ENCODE results near the gene CD151.

CD151 gene

DNA sequence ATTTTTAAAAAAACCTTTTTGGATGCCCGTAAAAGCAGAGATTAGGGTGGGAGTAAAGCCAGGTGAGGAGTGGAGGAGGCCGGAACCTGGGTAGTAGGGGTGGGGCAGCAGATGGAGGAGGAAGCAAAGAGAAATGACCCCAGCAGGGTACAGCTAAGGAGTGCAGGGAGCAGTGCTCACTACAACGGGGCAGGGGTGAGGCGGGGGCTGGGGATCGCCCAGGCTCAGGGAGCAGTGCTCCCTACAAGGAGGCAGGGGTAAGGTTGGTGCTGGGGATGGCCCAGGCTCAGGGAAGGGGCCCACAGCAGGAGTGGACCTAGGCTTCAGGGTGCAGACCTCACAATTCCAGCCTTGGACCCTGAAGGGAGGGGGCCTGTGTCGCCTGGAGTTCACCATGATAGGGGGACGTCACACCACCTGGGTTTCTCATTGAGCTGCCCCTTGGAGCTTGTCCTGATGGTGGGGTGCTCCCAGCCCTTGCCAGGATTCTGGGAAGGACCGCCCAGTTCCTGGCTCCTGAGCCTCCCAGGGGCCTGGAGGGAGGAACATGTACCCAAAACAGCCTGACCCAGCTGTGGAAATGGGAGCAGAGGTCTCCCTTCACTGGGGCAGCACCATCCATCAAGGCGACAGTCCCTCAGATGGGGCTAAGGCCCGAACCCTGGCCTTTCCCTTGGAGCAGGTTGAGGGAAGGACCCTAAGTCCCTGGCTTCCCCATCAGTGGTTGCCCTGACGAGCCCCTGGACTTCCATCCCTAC, 16.9 kb upstream of the CD151 start:
- peak; percentile 25 for DNase-seq (ENCODE audit: low spot score)

DNA sequence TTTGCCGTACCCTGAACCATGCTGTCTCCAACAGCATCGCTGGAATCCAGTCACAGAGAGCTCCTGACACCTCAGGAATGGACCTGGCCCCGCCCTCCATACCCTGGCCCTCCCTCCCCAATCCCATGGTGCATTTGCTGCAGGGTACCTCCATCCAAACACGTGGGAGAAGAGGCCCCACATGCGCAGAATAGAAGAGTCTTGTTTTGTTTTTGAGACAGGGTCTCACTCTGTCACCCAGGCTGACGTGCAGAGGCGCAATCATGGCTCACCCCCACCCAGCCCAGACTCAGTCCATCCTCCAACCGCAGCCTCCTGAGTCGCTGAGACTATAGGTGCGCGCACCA, 16.3 kb upstream of the CD151 start:
- DNase-seq (ENCODE audit: low spot score), result no peak

DNA sequence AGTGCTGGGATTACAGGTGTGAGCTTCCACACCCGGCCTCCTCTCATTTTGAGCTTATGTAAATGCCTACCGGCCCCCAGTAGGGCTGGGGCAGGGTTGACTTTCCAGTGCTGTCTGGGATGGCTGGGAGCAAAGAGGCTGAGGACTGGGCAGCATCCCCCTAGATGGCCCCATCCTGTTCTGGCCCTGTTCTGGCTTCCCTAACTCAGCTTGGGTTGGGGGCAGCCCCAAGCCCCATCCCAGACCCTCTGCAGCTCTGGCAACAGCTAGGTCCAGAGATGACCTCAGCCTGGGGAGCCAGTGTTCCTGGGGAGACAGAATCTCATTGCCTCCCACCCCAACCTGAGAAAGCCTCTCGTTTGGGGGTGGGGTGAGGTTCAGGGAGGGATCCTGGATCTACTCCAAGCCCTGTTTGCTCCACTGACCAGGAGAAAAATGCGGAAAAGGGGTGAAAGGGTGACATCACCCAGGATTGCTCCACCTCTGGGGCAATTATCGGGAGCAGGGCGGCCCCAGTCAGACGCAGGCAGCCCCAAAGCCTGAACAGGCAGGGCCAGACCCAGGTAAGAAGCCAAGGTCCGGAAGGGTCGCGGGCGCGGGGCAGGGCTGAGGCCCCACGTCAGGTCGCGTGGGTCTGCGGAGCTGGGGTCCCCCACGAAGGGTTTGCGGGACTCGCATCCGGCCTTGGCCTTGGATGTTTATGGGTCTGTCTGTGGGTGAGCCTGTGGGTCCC, 14.2 kb upstream of the CD151 start, which contains the start of gene PNPLA2:
PNPLA2 (plus strand) TSS at position 519 of the 733 bp plus-strand sequence. CDS start 805 bp downstream, outside the sequence.
- DNase-seq (ENCODE audit: low spot score), result no peak

DNA sequence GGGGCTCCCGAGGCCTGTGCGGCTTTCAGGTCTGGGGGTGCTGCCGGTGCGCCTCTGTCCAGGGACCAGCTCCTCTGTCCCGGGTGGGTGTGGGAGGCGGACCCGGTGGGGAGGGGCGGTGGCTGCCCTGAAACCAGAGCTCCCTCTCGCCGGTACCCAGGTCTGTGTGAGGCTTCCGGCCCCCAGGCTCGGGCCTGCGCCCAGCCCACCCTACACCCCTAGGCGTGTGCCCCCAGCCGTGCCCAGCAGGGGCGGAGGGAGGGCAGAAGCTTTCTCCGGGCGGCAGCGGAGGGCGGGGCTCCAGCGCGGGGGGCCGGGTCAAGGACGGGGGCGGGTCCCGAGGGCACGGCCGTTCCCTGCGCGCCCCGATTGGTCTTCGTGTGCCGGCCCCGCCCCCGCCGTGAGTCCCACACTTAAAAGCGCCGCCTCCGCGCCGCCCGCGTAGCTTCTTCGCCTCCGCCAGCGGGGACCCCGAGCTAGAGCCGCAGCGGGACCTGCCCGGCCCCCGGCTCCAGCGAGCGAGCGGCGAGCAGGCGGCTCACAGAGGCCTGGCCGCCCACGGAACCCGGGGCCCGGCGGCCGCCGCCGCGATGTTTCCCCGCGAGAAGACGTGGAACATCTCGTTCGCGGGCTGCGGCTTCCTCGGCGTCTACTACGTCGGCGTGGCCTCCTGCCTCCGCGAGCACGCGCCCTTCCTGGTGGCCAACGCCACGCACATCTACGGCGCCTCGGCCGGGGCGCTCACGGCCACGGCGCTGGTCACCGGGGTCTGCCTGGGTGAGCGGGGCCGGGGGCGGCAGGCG, 13.4 kb upstream of the CD151 start:
- DNase-seq (ENCODE audit: low spot score), result peak; percentile 91

DNA sequence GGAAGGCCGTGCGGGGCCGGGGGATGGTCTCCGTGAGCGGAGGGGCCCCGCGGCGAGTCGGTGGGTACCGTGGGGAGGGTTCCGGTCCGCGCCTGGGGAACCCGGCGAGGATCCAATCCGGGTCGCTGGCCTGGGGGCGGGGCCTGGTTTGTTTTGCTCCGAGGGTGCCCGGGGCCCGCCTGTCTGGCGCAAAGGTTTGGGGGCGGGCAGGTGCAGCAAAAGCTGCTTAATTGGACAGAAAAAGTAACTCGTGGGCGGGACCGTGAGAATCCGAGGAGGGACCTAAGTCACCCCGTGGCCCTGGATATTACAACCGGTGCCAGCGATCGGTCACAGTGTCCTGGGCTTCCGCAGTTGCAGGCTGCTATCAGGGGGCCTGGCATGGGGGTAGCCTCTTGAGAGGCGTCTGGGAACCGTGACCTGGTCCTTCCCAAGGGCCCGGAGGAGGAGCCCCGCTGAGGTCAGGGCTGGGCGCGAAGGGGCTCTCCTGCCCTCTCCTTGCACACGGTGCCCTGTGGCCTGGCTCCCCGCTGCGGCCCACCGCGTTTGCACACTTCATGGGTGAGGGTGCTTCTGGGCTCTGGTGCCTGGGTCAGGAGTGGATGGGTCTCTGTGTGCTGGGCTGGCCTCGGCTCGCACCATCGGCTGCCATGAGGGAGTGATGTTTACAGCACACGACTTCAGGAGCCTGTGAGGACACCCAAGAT, 12.7 kb upstream of the CD151 start:
- peak; percentile 96 for DNase-seq (ENCODE audit: low spot score)

DNA sequence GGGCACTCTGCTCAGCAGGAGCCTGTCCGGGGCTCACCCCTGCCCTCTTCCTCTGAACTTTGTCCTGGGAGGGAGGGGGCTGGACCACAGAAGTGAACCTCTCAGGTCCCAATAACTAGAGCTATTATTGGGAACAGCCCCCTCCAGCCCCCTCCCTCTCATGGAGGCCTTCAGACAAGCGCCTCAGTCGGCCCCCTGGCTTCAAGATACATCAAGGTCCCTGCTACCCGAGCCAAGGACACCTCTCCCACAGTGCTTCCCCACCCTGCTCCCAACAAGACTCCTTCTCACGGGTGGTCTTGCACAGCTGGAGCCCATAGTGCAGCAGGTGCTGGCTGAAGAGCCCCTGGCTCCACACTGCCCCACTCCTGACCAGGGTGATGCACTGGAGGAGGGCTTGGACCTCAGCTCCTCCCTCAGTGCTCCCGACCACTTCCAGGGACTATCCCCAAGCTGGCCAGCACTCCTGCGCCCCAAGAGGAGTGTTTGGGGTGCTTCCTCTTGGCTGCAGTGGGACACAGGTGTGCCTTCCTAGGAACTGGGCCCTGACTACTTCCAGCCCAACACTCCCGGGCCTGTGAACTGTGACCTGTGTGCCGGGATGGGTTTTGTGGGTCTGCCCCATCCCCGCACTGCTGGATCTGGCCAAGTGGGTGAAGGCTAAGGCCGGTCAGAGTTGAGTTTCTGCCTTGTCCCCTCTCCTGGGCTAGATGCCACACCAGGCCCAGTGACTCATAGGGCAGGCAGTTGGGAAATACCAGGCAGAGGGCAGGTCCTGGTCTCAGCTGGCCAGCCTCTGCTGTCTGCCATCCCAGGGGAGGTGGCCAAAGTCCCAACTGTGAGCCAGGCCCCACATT, 11.9 kb upstream of the CD151 start:
- DNase-seq (ENCODE audit: low spot score), result no peak

DNA sequence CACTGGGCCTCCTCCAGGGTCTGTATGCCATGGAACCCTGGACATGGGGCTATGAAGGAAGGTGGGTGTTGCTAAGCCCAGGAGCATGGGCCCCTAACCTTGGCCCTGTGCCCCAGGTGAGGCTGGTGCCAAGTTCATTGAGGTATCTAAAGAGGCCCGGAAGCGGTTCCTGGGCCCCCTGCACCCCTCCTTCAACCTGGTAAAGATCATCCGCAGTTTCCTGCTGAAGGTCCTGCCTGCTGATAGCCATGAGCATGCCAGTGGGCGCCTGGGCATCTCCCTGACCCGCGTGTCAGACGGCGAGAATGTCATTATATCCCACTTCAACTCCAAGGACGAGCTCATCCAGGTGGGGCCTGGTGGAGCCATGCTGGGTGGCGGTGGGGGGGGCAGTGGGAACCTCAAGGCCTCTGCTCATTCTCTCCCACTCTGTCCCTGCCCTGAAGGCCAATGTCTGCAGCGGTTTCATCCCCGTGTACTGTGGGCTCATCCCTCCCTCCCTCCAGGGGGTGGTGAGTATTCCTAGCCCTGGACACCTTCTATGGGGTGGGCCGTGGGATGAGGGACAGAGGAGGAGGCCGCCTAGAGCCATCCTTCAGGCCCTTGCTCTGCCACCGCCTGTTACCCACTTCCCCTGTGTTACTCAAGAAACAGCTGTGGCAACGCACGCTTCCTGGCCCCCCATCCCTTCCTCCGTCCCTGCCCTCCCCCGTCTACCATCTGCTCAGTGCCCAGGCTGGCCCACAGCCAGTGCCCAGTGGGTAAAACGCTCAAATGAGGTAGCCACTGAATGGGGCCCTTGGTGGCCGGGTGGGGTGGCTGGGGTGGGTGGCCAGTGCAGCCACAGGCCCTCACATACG, 11.0 kb upstream of the CD151 start:
- no peak for DNase-seq (ENCODE audit: low spot score)

DNA sequence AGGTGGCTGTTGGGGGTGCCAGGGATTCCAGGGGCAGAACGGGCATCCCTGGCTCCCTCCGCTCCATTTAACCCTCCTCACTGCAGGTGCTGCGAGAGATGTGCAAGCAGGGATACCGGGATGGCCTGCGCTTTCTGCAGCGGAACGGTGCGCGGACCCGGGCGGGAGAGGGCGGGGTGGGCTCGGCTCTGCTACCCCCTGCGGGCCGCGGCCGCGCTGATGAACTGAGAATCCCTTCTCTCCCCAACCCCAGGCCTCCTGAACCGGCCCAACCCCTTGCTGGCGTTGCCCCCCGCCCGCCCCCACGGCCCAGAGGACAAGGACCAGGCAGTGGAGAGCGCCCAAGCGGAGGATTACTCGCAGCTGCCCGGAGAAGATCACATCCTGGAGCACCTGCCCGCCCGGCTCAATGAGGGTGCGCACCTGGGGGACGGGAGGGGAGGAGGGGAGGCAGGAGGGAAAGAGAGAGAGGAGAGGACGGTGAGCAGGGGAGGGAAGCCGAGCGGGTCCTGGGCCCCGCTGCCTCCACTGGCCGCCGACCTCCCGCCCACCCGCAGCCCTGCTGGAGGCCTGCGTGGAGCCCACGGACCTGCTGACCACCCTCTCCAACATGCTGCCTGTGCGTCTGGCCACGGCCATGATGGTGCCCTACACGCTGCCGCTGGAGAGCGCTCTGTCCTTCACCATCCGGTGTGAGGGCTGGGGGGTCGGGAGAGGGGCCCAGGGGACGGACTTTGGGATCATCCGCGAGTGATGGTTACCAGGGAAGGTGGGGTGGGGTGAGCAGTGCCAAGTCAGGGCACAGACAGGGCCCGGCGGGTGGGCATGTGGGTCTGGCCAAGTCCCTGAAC, 9.1 kb upstream of the CD151 start:
- DNase-seq (ENCODE audit: low spot score), result no peak

DNA sequence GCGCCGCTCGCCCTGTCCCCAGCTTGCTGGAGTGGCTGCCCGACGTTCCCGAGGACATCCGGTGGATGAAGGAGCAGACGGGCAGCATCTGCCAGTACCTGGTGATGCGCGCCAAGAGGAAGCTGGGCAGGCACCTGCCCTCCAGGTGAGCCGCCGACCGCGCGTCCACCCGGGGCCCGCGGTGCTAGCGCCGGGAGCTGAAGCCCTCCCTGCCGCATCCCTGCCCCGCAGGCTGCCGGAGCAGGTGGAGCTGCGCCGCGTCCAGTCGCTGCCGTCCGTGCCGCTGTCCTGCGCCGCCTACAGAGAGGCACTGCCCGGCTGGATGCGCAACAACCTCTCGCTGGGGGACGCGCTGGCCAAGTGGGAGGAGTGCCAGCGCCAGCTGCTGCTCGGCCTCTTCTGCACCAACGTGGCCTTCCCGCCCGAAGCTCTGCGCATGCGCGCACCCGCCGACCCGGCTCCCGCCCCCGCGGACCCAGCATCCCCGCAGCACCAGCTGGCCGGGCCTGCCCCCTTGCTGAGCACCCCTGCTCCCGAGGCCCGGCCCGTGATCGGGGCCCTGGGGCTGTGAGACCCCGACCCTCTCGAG, 8.4 kb upstream of the CD151 start:
- no peak for DNase-seq (ENCODE audit: low spot score)

DNA sequence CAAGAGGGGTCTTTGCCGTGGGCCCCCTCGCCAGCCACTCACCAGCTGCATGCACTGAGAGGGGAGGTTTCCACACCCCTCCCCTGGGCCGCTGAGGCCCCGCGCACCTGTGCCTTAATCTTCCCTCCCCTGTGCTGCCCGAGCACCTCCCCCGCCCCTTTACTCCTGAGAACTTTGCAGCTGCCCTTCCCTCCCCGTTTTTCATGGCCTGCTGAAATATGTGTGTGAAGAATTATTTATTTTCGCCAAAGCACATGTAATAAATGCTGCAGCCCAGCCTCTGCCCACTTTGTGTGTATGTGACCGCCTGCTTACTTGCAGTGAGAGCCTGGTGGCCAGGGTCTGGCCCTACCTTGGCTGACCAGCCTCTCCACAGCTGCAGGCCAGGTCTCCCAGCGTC, 7.8 kb upstream of the CD151 start:
- DNase-seq (ENCODE audit: low spot score), result no peak

DNA sequence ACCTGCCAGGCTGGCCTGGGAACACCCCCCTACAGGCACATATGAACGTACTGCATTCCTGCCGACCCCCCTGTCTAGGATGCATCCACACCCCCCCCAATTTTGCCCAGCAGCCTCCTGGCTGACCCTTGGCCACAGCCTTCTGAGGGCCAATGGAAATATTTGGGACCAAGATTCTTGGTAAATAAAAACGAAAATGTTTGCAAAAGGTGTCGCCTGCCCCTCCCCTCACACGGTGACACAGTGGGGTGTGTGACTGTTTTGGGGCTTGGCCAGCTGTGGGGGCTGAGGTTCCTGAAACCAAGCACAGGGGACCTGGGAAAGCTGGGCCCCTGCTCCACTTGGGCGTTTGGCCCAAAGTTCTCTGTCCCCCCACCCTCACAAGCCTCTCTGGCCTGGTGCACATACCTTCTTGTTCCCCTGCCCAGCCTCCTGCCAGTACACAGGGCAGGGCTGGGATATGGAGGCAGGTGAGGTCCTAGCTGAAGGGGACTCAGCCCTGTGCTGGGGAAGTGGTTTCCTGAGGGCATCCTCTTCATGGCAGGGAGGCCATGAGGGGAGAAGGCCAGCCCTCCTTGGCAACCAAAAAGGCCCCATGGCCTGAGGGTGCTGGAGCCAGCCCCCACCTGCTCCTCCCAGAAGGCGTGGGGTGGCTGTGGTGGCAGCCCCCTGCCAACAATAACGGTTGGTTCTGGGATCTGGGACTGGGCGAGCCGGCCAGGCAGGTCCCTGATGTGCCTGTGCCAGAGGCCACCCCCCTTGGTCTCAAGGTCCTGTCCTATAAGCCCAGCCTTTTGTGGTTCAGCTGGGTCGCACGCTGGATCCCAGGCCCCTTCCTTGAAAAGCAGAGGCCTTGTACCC, 7.2 kb upstream of the CD151 start:
- DNase-seq (ENCODE audit: low spot score), result no peak

DNA sequence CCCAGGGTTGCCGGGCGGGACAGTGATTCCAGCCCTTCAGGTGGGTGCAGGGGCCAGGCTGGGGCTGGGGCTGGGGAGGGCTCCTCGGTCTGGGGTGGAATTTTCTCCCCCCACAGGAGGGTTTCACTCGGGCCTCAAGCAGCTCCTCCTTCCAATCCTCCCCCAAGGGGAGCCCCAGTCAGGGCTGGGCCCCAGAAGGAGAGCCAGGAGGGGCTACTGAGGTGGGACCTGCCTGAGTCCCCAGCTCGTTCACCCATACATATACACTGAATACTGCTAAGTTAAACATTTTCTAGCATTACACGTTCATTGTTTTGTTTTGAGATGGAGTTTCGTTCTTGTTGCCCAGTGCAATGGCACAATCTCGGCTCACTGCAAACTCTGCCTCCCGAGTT, 6.5 kb upstream of the CD151 start:
- DNase-seq (ENCODE audit: low spot score), result no peak

DNA sequence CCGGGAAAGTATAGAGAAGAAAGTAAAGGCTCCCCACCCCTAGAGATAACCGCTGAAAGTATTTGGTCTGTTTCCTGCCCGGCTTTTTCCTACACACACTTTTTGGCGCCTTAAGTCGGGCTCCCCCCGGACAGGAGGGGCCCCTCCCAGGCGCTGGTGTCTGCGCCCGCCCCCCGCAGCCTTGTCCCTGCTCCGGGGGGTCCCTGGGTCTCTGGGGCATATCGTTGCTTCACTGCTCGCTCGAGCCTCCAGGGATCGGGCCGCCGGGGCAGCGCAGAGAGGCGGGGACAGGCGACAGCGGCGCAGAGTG, 6.0 kb upstream of the CD151 start:
- DNase-seq (ENCODE audit: low spot score), result no peak

DNA sequence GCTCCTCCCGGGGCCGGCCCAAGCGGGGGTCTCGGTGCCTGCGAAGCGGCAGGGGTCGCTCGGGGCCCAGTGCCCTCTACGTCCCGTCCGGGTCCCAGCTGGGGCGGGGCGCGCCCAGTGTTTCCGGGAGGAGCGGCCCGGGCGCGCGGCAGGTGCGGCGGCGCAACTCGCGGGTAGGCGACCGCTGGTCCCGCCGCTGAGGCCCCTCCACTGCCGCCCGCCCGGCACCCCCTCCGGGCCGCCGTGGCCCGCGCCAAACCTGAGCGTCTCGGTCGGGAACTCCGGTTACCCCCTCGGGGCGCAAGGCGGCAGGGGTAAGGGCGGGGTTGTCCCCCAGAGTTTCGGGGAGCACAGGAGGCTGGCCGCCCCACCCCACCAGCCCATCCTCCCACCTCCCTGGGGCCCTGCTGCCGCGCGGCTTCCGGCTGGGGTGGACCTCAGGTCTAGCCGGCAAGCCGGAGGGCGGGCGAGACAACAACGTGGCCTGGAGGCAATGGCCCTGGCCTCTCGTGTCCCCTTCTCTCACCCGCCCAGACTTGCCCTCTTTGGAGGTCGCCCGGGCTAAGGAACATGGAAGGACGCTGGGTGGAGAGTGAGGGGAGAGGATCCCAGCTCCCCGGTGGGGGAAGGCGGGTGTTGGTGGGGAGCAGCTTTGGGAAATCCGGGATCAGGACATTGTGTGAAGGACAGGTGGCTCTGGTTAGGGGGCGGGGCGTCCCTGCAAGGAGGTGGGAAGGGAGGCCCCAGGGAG, 5.4 kb upstream of the CD151 start:
- DNase-seq (ENCODE audit: low spot score), result no peak

DNA sequence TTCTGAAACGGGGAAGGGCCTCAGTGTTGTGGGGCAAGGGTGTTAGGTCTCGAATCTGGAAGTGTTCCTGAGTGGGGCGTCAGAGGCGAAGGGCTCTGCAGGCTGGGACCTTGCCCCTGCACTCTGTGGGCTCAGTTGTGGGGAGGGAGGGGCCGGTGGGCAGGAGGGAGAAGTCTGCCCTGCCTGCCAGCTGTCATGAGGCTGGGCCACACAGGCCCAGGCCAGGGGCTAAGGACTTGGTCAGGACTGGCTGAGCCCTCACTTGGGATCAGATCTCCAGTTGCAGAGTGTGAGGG, 4.9 kb upstream of the CD151 start, which contains the start of gene CRACR2B:
CRACR2B (plus strand) TSS at position 23 of the 296 bp plus-strand sequence. CDS start 689 bp downstream, outside the sequence.
- no peak for DNase-seq (ENCODE audit: low spot score)

DNA sequence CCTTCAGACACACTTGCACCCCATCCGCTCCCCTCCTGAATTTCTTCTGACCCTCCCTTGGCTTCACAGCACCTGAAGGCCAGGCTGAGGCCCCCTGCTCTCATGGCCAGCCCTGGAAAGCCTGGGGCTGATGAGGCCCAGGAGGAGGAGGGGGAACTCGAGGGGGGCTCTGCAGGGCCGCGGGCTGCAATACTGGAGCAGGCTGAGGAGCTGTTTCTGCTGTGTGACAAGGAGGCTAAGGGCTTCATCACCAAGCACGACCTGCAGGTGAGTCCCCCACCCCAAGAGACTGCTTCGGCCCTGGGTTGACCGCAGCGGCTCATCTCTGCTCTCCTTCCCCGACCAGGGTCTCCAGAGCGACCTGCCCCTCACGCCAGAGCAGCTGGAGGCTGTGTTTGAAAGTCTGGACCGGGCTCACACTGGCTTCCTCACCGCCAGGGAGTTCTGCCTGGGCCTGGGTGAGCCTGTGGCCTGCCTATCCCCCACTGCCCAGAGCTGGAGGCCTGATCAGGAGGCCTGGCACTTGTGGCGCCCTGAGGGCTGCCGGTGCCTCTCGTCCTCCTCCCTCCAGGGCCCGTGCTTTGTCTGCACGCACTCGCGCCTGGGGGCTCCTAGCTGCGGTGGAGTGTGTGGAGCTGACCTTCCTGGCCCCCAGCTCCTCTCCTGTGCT, 4.1 kb upstream of the CD151 start:
- DNase-seq (ENCODE audit: low spot score), result no peak
